Heart right ventricle (tissue), 16 donors: ENCODE results near the gene AHNAK. TPM values are rescaled to one million over a fixed set of nuclear protein-coding genes. Genes with fewer than 3 reads are reported as not detected.
"Not testable (repeated sequence)": the region's sequence is repeated elsewhere in the genome, so short reads cannot be mapped to it uniquely, and the experiment has no call there.

Experiments
- ATAC-seq, 8 donors: fragments of 200-7000 bp; cut with Tn5 transposase; one replicate each; pipeline ENCODE4 v1.9.1; 2020; ENCODE audit warnings: mild to moderate bottlenecking in 8 of 8, moderate library complexity in 8 of 8, moderate number of reproducible peaks in 1 of 8
- DNase-seq, 2 donors: peaks; one replicate each; pipeline ENCODE4 v3.0.0-alpha.2; 2020
- H3K27ac ChIP-seq, 10 donors: fragments of 200-600 bp; sonication (generic) in 2 of 10; one replicate each; pipeline versions ENCODE4 v1.5.0 to v1.8.0; 2020 to 2022; ENCODE audit warnings: mild to moderate bottlenecking in 3 of 10
- H3K27me3 ChIP-seq, 7 donors: fragments of 200-600 bp; one replicate each; pipeline ENCODE4 v1.8.0; 2021 to 2022; ENCODE audit warnings: mild to moderate bottlenecking in 2 of 7
- H3K36me3 ChIP-seq, 9 donors: fragments of 200-600 bp; sonication (generic) in 1 of 9; one replicate each; pipeline versions ENCODE4 v1.5.0 to v1.8.0; 2020 to 2022; ENCODE audit warnings: mild to moderate bottlenecking in 2 of 9
- H3K4me1 ChIP-seq, 9 donors: fragments of 200-600 bp; sonication (generic) in 1 of 9; one replicate each; pipeline versions ENCODE4 v1.5.0 to v1.8.0; 2020 to 2022; ENCODE audit warnings: mild to moderate bottlenecking in 4 of 9
- H3K4me3 ChIP-seq, 10 donors: fragments of 200-600 bp; sonication (generic) in 2 of 10; one replicate each; pipeline versions ENCODE4 v1.5.0 to v1.8.0; 2020 to 2022; ENCODE audit warnings: mild to moderate bottlenecking in 7 of 10, moderate library complexity in 2 of 10
- H3K9me3 ChIP-seq, 11 donors: fragments of 200-600 bp in 10 of 11; sonication (generic) in 2 of 11; one replicate each; pipeline versions ENCODE4 v1.5.0 to v1.8.0; 2013 to 2022; ENCODE audit warnings: mild to moderate bottlenecking in 2 of 11, control low read depth in 1 of 11, moderate library complexity in 1 of 11
- WGBS, 2 donors: extraction: QIAGEN DNeasy Blood & Tissue Kit; methylation state at CpG; one replicate each; pipeline ENCODE4 v1.1.7; 2013; ENCODE audit warnings: inconsistent platforms in 1 of 2; 5-methylcytosine and 5-hydroxymethylcytosine counted together
- intact Hi-C, 10 donors: fragments of 100-400 bp; cut with DNase I; formaldehyde crosslinking; loops; one replicate each; pipeline versions ENCODE4 v1.11.1 to v1.14.2; 2022
- microRNA-seq, 2 donors: library from miRNA; unstranded; fragments of <30 nt; microRNA quantifications; one replicate each; pipeline ENCODE4 v1.2.0, GENCODE V29; 2021
- polyA plus RNA-seq, 2 donors: library from polyadenylated mRNA; stranded (reverse); fragments of 200-250 nt; gene quantifications; one replicate each; pipeline ENCODE4 v1.2.3, GENCODE V29; 2013
- total RNA-seq, 10 donors: library from RNA; stranded (reverse); fragmentation: NEBNext Ultra II Directional in 3 of 10; extraction: Animal tissue kit (Norgen Biotek cat#: 25700) in 3 of 10; gene quantifications; one replicate each; pipeline versions ENCODE4 v1.2.1 to v1.2.4, GENCODE V29; 2021 to 2023
- TF ChIP-seq, protein P1 (sequence below), 9 donors: fragments of 200-600 bp; sonication (generic) in 2 of 9; IDR thresholded peaks; one replicate each; pipeline versions ENCODE4 v1.5.0 to v1.8.0; 2021 to 2022; ENCODE audit warnings: antibody characterized with exemption in 9 of 9, mild to moderate bottlenecking in 5 of 9, moderate library complexity in 1 of 9
- donor health status: Arrhythmogenic right ventricular cardiomyopathy.
- donor health status: ischemic (EF 13 %, LVEDD 7.1; RV severe dilation, severe dysfunction).
- donor health status: healthy with polysubstance abuse.
- donor health status: DM: no; HTN: yes; CAD: no.
- donor health status: DM: no; HTN: no; CAD: no.
- donor health status: ischemic (EF 25% LVEDD 6.9; RV normal size, moderate dysfunction).
- donor health status: ischemic (EF 25% LVEDD 5.7; RV mildly dilated, moderate dysfunction).
- donor health status: healthy.
- donor health status: DM: yes; HTN: yes; CAD: no.
- donor health status: Ischemic cardiomyopathy.
- donor health status: ischemic (EF 35%, LVEDD 5.7; RV mildly dilated, moderate dysfunction).
- donor health status: nonischemic (EF 11% LVEDD 7.7; RV severe dilation, severe dysfunction).
- donor health status: DM: yes; HTN: yes; CAD: no.
- donor health status: PGD.
- donor health status: ischemic (EF 29% LVEDD 5.4; RV normal size, mild dysfunction).
- donor health status: nonischemic (EF 23%, LVEDD 6.1; RV moderate dilation, normal function).

Gene AHNAK
- total and polyA plus RNA-seq, 12 donors = 101 to 447 (median 366) TPM

DNA sequence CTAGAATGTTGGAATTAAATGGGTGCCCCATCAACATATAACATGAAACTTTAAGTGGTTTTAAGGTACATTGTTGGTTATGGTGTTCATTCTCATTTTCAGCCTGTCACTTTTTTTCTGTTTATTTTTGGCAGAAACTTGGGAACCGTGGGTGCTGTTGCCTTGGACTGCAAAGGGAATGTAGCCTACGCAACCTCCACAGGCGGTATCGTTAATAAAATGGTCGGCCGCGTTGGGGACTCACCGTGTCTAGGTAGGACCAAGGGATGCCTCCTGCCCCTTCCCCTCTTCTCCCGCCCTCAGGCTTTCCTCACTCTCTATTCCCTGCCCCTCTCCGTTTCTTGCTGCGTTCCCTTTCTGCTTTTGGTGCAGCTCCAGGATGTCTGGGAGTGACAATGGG is 157.6 kb downstream of the AHNAK start:
- Histone ChIP-seq H3K27ac (no peak overlapping the region), H3K9me3 (no peaks in the 10 kb centered on the region), H3K4me3 (no peak overlapping the region), H3K36me3 (peaks cover 0 to 9% (median 0%) of the 10 kb centered on the region in 9 donors), H3K4me1 (no peaks in the 10 kb centered on the region), H3K27me3 (no peaks in the 10 kb centered on the region)
- TF ChIP-seq, protein P1, sequence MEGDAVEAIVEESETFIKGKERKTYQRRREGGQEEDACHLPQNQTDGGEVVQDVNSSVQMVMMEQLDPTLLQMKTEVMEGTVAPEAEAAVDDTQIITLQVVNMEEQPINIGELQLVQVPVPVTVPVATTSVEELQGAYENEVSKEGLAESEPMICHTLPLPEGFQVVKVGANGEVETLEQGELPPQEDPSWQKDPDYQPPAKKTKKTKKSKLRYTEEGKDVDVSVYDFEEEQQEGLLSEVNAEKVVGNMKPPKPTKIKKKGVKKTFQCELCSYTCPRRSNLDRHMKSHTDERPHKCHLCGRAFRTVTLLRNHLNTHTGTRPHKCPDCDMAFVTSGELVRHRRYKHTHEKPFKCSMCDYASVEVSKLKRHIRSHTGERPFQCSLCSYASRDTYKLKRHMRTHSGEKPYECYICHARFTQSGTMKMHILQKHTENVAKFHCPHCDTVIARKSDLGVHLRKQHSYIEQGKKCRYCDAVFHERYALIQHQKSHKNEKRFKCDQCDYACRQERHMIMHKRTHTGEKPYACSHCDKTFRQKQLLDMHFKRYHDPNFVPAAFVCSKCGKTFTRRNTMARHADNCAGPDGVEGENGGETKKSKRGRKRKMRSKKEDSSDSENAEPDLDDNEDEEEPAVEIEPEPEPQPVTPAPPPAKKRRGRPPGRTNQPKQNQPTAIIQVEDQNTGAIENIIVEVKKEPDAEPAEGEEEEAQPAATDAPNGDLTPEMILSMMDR (IDR thresholded peaks at IDR 0.05) = no peak
- intact Hi-C loops = loop anchor here in 2 of 10 donors (10.0 kb wide), 2 partner anchors 306 to 476 kb away; no protein-coding TSS in a partner anchor
- ATAC-seq = no peak
- 82 to 89% methylated on average over 11 of the region's 11 CpGs for WGBS, 2 donors
- DNase-seq = no peak

DNA sequence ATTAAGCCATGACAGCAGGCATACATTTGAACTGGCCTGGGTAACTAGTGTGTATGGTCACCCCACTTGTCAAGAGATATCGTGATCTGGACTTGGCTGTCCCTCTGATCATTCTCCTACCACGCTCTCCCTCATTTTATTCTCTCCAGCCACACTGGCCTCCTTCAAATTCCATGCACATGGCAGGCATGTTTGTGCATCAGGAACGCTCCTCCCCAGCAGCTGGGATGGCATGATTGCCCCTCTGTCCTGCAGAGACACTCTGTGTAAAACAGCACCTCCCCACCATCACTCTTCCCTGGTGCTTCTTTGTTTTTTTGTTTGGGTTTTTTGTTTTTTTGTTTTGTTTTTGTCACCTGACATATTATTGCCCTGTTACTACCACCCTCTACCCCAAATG is 159.2 kb downstream of the AHNAK start:
- no peak for DNase-seq
- Histone ChIP-seq H3K36me3 (peaks cover 0 to 9% (median 0%) of the 10 kb centered on the region in 9 donors), H3K27me3 (no peaks in the 10 kb centered on the region), H3K4me3 (no peak overlapping the region), H3K9me3 (no peaks in the 10 kb centered on the region), H3K4me1 (no peaks in the 10 kb centered on the region), H3K27ac (no peak overlapping the region)
- intact Hi-C loops = loop anchor here in 2 of 10 donors (10.0 kb wide), 2 partner anchors 307 to 477 kb away; no protein-coding TSS in a partner anchor
- no peak for ATAC-seq
- whole genome bisulfite sequencing, 2 donors = 94 to 96% methylated on average over 3 of the region's 3 CpGs
- TF ChIP-seq, protein P1 (IDR thresholded peaks at IDR 0.05) = no peak

DNA sequence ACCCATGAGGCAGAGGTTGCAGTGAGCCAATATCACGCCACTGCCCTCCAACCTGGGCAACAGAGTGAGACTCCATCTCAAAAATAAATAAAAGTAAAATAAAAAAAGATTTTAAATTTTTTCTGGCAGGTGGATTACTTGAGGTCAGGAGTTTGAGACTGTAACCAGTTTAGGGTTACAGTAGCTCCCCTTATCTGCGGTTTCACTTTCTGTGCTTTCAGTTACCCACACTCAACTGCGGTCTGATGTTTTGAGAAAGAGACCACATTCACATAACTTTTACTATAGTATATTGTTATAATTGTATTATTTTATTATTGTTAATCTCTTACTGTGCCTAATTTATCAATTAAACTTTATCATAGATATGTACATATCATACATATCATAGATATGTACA is 160.5 kb downstream of the AHNAK start:
- ATAC-seq, H3K4me1 ChIP-seq, H3K27me3 ChIP-seq, H3K27ac ChIP-seq, DNase-seq, H3K9me3 ChIP-seq, H3K36me3 ChIP-seq, H3K4me3 ChIP-seq: not testable (repeated sequence)
- intact Hi-C loops = loop anchor here in 2 of 10 donors (10.0 kb wide), 2 partner anchors 309 to 479 kb away; no protein-coding TSS in a partner anchor
- WGBS, 2 donors = 95% methylated on average over 3 of the region's 3 CpGs

DNA sequence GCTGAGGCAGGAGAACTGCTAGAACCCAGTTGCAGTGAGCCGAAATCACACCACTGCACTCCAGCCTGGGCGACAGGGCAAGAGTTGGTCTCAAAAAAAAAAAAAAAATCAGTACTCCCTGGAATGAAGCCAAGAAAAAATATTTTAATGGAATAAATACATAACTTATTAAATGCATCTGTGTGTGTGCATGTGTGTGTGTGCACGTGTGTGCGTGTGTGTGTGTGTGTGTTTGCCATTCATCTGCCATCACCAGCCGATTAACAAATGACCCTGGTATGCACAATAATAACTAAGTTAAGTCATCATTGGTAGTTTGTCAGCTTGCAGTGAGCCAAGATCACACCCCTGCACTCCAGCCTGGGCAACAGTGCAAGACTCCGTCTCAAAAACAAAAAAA is 162.8 kb downstream of the AHNAK start:
- 83 to 85% methylated on average over 6 of the region's 6 CpGs for WGBS, 2 donors
- no peak overlapping the region for H3K4me3 ChIP-seq
- ATAC-seq = no peak

More for the DNA sequence above, 162.8 kb downstream of the AHNAK start:
- no peaks in the 10 kb centered on the region for H3K9me3 ChIP-seq
- H3K27me3 ChIP-seq = no peaks in the 10 kb centered on the region
- H3K4me1 ChIP-seq = peaks cover 0 to 9% (median 6%) of the 10 kb centered on the region in 9 donors
- intact Hi-C loops = loop anchor here in 5 of 10 donors (5.0 to 10.0 kb wide), 4 partner anchors 212 to 481 kb away; no protein-coding TSS in a partner anchor
- TF ChIP-seq, protein P1 (IDR thresholded peaks at IDR 0.05) = no peak
- no peaks in the 10 kb centered on the region for H3K36me3 ChIP-seq
- no peak overlapping the region for H3K27ac ChIP-seq
- DNase-seq = no peak

Small RNAs within 50 kb of the gene (microRNA-seq; reads per million reads assigned to microRNA genes)
- 0 reads per million in 2 donors for gene MIR6747

Other genes starting within 250 kb of the AHNAK start
- not detected for gene SCGB1D4, start 247.7 kb downstream of the AHNAK start, total RNA-seq
- gene SCGB1D4, start 247.7 kb downstream of the AHNAK start, polyA plus RNA-seq = not detected
- 1 to 10 TPM; 1.3 to 9.1 (median 2.6) TPM for gene ASRGL1, start 209.4 kb downstream of the AHNAK start, total RNA-seq
- 1 to 10 TPM; 3.1 to 6.5 TPM for gene ASRGL1, start 209.4 kb downstream of the AHNAK start, polyA plus RNA-seq
- not detected for gene SCGB1A1, start 127.8 kb downstream of the AHNAK start, total RNA-seq
- gene SCGB1A1, start 127.8 kb downstream of the AHNAK start, polyA plus RNA-seq = under 1 TPM in 1 of 2 donors, not detected in 1; 0.20 TPM
- gene EEF1G, start 27.1 kb upstream of the AHNAK start, total RNA-seq = 1,000 to 10,000 TPM in 5 of 10 donors, 100 to 1,000 TPM in 5; 784 to 1,131 (median 1,002) TPM
- gene EEF1G, start 27.1 kb upstream of the AHNAK start, polyA plus RNA-seq = 1,000 to 10,000 TPM in 1 of 2 donors, 100 to 1,000 TPM in 1; 555 to 1,173 TPM
- 10 to 100 TPM in 8 of 10 donors, 1 to 10 TPM in 2; 8.2 to 17.9 (median 12.3) TPM for gene TUT1, start 44.7 kb upstream of the AHNAK start, total RNA-seq
- 10 to 100 TPM in 1 of 2 donors, 1 to 10 TPM in 1; 9.3 to 19.2 TPM for gene TUT1, start 44.7 kb upstream of the AHNAK start, polyA plus RNA-seq
- 10 to 100 TPM; 25.0 to 45.3 (median 29.8) TPM for gene MTA2, start 55.1 kb upstream of the AHNAK start, total RNA-seq
- gene MTA2, start 55.1 kb upstream of the AHNAK start, polyA plus RNA-seq = 10 to 100 TPM; 22.1 to 35.3 TPM
- 10 to 100 TPM in 8 of 10 donors, 1 to 10 TPM in 2; 7.7 to 27.2 (median 15.2) TPM for gene EML3, start 66.0 kb upstream of the AHNAK start, total RNA-seq
- gene EML3, start 66.0 kb upstream of the AHNAK start, polyA plus RNA-seq = 10 to 100 TPM; 18.9 to 50.4 TPM
- gene ROM1, start 66.5 kb upstream of the AHNAK start, total RNA-seq = 1 to 10 TPM in 8 of 10 donors, under 1 TPM in 2; 0.81 to 4.4 (median 1.8) TPM
- 1 to 10 TPM; 5.3 to 6.6 TPM for gene ROM1, start 66.5 kb upstream of the AHNAK start, polyA plus RNA-seq
- gene B3GAT3, start 75.2 kb upstream of the AHNAK start, total RNA-seq = 10 to 100 TPM in 7 of 10 donors, 1 to 10 TPM in 3; 6.8 to 20.7 (median 10.6) TPM
- gene B3GAT3, start 75.2 kb upstream of the AHNAK start, polyA plus RNA-seq = 10 to 100 TPM; 29.5 to 41.2 TPM
- gene GANAB, start 99.8 kb upstream of the AHNAK start, total RNA-seq = 100 to 1,000 TPM in 3 of 10 donors, 10 to 100 TPM in 7; 84.0 to 148 (median 96.7) TPM
- 10 to 100 TPM; 53.2 to 87.2 TPM for gene GANAB, start 99.8 kb upstream of the AHNAK start, polyA plus RNA-seq
- gene INTS5, start 106.5 kb upstream of the AHNAK start, total RNA-seq = 10 to 100 TPM in 8 of 10 donors, 1 to 10 TPM in 2; 9.7 to 15.0 (median 10.9) TPM
- 1 to 10 TPM; 2.8 to 8.3 TPM for gene INTS5, start 106.5 kb upstream of the AHNAK start, polyA plus RNA-seq
- 10 to 100 TPM; 25.8 to 41.5 (median 30.0) TPM for gene C11orf98, start 118.4 kb upstream of the AHNAK start, total RNA-seq
- gene C11orf98, start 118.4 kb upstream of the AHNAK start, polyA plus RNA-seq = 100 to 1,000 TPM in 1 of 2 donors, 10 to 100 TPM in 1; 75.9 to 210 TPM
- gene CSKMT, start 118.5 kb upstream of the AHNAK start, total RNA-seq = 1 to 10 TPM; 2.4 to 7.7 (median 4.2) TPM
- gene CSKMT, start 118.5 kb upstream of the AHNAK start, polyA plus RNA-seq = 10 to 100 TPM in 1 of 2 donors, 1 to 10 TPM in 1; 8.8 to 15.7 TPM
- 1 to 10 TPM; 3.9 to 9.5 (median 5.5) TPM for gene UQCC3, start 124.9 kb upstream of the AHNAK start, total RNA-seq
- gene UQCC3, start 124.9 kb upstream of the AHNAK start, polyA plus RNA-seq = 10 to 100 TPM; 18.0 to 23.0 TPM
- 1 to 10 TPM; 1.6 to 4.9 (median 3.0) TPM for gene LBHD1, start 125.5 kb upstream of the AHNAK start, total RNA-seq
- gene LBHD1, start 125.5 kb upstream of the AHNAK start, polyA plus RNA-seq = 1 to 10 TPM; 1.6 to 6.4 TPM
- 100 to 1,000 TPM in 1 of 10 donors, 10 to 100 TPM in 9; 57.8 to 100 (median 81.2) TPM for gene UBXN1, start 132.3 kb upstream of the AHNAK start, total RNA-seq
- gene UBXN1, start 132.3 kb upstream of the AHNAK start, polyA plus RNA-seq = 100 to 1,000 TPM in 1 of 2 donors, 10 to 100 TPM in 1; 83.1 to 175 TPM
- 1 to 10 TPM; 2.0 to 9.5 (median 2.6) TPM for gene LRRN4CL, start 142.7 kb upstream of the AHNAK start, total RNA-seq
- gene LRRN4CL, start 142.7 kb upstream of the AHNAK start, polyA plus RNA-seq = 1 to 10 TPM; 1.9 to 2.8 TPM
- 10 to 100 TPM in 9 of 10 donors, 1 to 10 TPM in 1; 8.5 to 26.8 (median 15.7) TPM for gene BSCL2, start 160.6 kb upstream of the AHNAK start, total RNA-seq
- gene BSCL2, start 160.6 kb upstream of the AHNAK start, polyA plus RNA-seq = 10 to 100 TPM; 31.4 to 83.0 TPM
- under 1 TPM in 4 of 10 donors, not detected in 6; 0.26 to 0.34 (median 0.31) TPM for gene GNG3, start 160.9 kb upstream of the AHNAK start, total RNA-seq
- under 1 TPM in 1 of 2 donors, not detected in 1; 0.16 TPM for gene GNG3, start 160.9 kb upstream of the AHNAK start, polyA plus RNA-seq
- 10 to 100 TPM; 26.9 to 40.9 (median 33.4) TPM for gene HNRNPUL2, start 180.7 kb upstream of the AHNAK start, total RNA-seq
- 10 to 100 TPM; 21.4 to 35.3 TPM for gene HNRNPUL2, start 180.7 kb upstream of the AHNAK start, polyA plus RNA-seq
- 10 to 100 TPM in 9 of 10 donors, 1 to 10 TPM in 1; 9.4 to 16.2 (median 12.9) TPM for gene TTC9C, start 181.7 kb upstream of the AHNAK start, total RNA-seq
- gene TTC9C, start 181.7 kb upstream of the AHNAK start, polyA plus RNA-seq = 10 to 100 TPM; 20.3 to 20.8 TPM
- 10 to 100 TPM in 4 of 10 donors, 1 to 10 TPM in 6; 7.5 to 14.9 (median 9.6) TPM for gene ZBTB3, start 207.4 kb upstream of the AHNAK start, total RNA-seq
- gene ZBTB3, start 207.4 kb upstream of the AHNAK start, polyA plus RNA-seq = 1 to 10 TPM; 2.2 to 8.6 TPM
- 10 to 100 TPM; 30.9 to 57.0 (median 42.9) TPM for gene POLR2G, start 214.8 kb upstream of the AHNAK start, total RNA-seq
- 100 to 1,000 TPM in 1 of 2 donors, 10 to 100 TPM in 1; 42.1 to 134 TPM for gene POLR2G, start 214.8 kb upstream of the AHNAK start, polyA plus RNA-seq
- gene TAF6L, start 224.6 kb upstream of the AHNAK start, total RNA-seq = 10 to 100 TPM in 3 of 10 donors, 1 to 10 TPM in 7; 7.7 to 14.7 (median 9.0) TPM
- gene TAF6L, start 224.6 kb upstream of the AHNAK start, polyA plus RNA-seq = 10 to 100 TPM; 12.7 to 18.9 TPM
- gene TMEM179B, start 240.6 kb upstream of the AHNAK start, total RNA-seq = 10 to 100 TPM in 8 of 10 donors, 1 to 10 TPM in 2; 9.4 to 27.2 (median 17.4) TPM
- gene TMEM179B, start 240.6 kb upstream of the AHNAK start, polyA plus RNA-seq = 10 to 100 TPM; 24.8 to 54.4 TPM
- gene TMEM223, start 245.2 kb upstream of the AHNAK start, total RNA-seq = 10 to 100 TPM; 21.9 to 28.6 (median 23.5) TPM
- 10 to 100 TPM; 30.9 to 75.3 TPM for gene TMEM223, start 245.2 kb upstream of the AHNAK start, polyA plus RNA-seq